Activated CD4-positive, alpha-beta T cell treated with anti-CD3 and anti-CD28 coated beads for 36 hours (primary cell): ENCODE measurements around the gene SLC15A5. TPM values are rescaled to one million over a fixed set of nuclear protein-coding genes. Genes with fewer than 3 reads are reported as not detected.

Source experiments
- ATAC-seq: fragments of 200-7000 bp; cut with Tn5 transposase; one replicate; pipeline ENCODE4 v1.10.0; 2021; ENCODE audit warnings: mild to moderate bottlenecking, moderate library complexity
- CTCF ChIA-PET: fragments of 350-600 bp; sonication (Branson Sonifier 250); formaldehyde crosslinking; loops from one replicate; lab custom pipeline; 2021; ENCODE audit warnings: antibody characterized with exemption; lab: Charles Lee
- POLR2A ChIA-PET: fragments of 350-600 bp; sonication (Branson Sonifier 250); formaldehyde crosslinking; loops from one replicate; lab custom pipeline; 2021; ENCODE audit warnings: antibody characterized with exemption, inconsistent platforms; lab: Charles Lee
- DNase-seq: peaks from one replicate; pipeline ENCODE4 v3.0.0-alpha.2; 2020
- H3K27ac Mint-ChIP-seq: one replicate; pipeline ENCODE4 v1.8.0; 2021; ENCODE audit warnings: mixed read lengths
- H3K27me3 Mint-ChIP-seq: one replicate; pipeline ENCODE4 v1.8.0; 2021; ENCODE audit warnings: mixed read lengths
- H3K36me3 Mint-ChIP-seq: one replicate; pipeline ENCODE4 v1.8.0; 2021; ENCODE audit warnings: low read depth, mixed read lengths
- H3K4me1 Mint-ChIP-seq: one replicate; pipeline ENCODE4 v1.8.0; 2021; ENCODE audit warnings: mixed read lengths
- H3K4me3 Mint-ChIP-seq: one replicate; pipeline ENCODE4 v1.8.0; 2021; ENCODE audit warnings: mild to moderate bottlenecking, moderate library complexity, mixed read lengths
- H3K9me3 Mint-ChIP-seq: one replicate; pipeline ENCODE4 v1.8.0; 2021; ENCODE audit warnings: low read depth, mixed read lengths
- intact Hi-C, 2 experiments: fragments of 100-400 bp; cut with DNase I in 1 of 2; cut with micrococcal nuclease in 1 of 2; formaldehyde crosslinking; loops; one replicate each; pipeline versions ENCODE4 v1.14.2 to v1.15.1; 2022 to 2024; cut with DNase I, micrococcal nuclease
- total RNA-seq, 2 experiments: library from RNA; stranded (reverse); gene quantifications; one replicate each; pipeline ENCODE4 v1.2.3, GENCODE V29; 2021

SLC15A5 gene
- total RNA-seq, 2 experiments from 2014 or later, result not detected

DNA sequence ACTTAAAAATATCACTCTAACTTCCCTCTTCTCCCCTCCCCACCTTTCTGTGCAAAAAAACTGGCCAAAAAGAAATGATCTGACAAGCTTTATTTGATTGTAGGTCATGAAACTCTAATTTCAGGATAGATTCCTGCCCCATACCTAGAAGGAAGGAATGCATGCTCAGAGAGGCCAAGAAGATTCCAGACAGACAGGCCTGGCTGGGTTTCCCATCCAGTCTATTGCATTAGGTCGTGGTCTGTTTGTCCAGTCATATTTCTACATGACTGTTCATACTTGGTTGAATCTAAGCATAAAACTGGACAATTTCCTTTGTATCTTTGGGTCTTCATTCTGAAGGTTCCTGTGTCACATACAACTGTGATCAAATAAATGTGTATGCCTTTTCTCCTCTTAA, 20.0 kb upstream of the SLC15A5 start:
- ChIA-PET POLR2A (no interaction called here), CTCF (no interaction called here)
- DNase-seq (no peak), ATAC-seq (no peak)
- Mint-ChIP-seq H3K4me3 (no peak overlapping the region), H3K27me3 (no peaks in the 10 kb centered on the region), H3K36me3 (no peaks in the 10 kb centered on the region), H3K9me3 (peaks cover 2% of the 10 kb centered on the region), H3K27ac (no peak overlapping the region), H3K4me1 (no peaks in the 10 kb centered on the region)
- intact Hi-C loops, result no loop called here

DNA sequence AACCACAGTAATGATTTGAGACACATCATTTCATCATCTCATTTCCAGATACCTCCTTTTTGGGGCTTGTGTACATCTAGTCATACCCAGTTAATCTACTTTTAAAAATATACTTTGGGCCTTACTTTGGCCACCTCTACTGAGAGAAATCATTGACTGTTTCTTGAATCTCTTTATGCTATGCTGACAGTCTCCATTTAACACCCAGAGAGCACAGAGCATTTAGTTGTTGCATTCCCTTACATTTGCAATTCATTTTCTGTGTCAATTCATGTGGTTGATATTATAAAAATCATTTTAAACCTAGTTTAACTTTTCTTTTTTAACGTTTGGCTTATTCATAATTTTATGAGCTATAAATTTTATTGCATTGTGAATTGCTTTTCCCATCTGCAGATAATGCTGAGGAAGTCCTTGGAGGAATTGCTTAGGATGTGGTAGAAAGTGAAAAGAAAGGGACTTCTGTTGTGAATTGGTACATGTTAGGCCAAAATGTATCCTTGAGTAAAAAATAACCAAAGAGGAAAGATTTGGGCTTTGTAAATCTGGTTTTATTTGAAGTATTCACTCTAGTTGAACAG, 17.0 kb upstream of the SLC15A5 start:
- CTCF ChIA-PET, result no interaction called here
- POLR2A ChIA-PET, result no interaction called here
- Mint-ChIP-seq H3K4me1 (no peaks in the 10 kb centered on the region), H3K27ac (no peak overlapping the region), H3K36me3 (no peaks in the 10 kb centered on the region), H3K27me3 (no peaks in the 10 kb centered on the region), H3K4me3 (no peak overlapping the region), H3K9me3 (peaks cover 1% of the 10 kb centered on the region)
- intact Hi-C loops, result no loop called here
- no peak for DNase-seq
- ATAC-seq, result no peak

DNA sequence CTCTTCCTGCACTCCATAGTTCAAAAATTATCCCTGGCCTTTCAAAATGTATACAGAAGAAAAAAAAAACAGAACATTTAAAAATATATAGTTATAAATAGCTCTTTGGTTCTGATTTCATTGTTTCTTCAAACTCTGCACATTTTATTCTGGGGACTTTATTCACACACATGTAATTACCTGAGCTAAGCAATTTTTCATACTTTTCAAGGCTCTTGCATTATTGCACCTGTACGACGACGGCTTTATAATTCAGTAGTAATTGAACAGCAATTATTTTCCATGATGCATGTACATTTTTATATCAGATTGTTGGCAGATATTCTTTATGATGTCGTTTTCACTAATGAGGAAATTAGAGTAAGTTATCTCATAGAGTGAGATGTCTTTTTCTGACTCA, 13.5 kb upstream of the SLC15A5 start:
- POLR2A ChIA-PET, result no interaction called here
- intact Hi-C loops, result no loop called here
- Mint-ChIP-seq H3K9me3 (peaks cover 4% of the 10 kb centered on the region), H3K27me3 (no peaks in the 10 kb centered on the region), H3K4me3 (no peak overlapping the region), H3K36me3 (no peaks in the 10 kb centered on the region), H3K27ac (no peak overlapping the region), H3K4me1 (no peaks in the 10 kb centered on the region)
- DNase-seq (no peak), ATAC-seq (no peak)
- CTCF ChIA-PET, result no interaction called here

DNA sequence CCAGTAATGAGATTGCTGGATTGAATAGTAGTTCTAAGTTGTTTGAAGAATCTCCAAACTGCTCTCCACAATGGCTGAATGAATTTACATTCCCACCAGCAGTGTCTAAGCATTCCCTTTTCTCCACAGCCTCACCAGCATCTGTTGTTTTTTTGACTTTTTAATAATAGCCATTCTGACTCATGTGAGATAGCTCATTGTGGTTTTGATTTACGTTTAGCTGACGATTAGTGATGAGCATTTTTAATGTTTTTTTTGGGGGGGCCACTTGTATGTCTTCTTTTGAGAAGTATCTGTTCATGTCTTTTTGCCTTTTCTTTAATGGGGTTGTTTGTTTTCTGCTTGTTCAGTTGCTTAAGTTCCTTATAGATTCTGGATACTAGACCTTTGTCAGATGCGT, 8.1 kb upstream of the SLC15A5 start:
- H3K9me3 Mint-ChIP-seq, result peaks cover 7% of the 10 kb centered on the region
- no peaks in the 10 kb centered on the region for H3K27me3 Mint-ChIP-seq
- no peak overlapping the region for H3K27ac Mint-ChIP-seq
- no peak overlapping the region for H3K4me3 Mint-ChIP-seq
- no peaks in the 10 kb centered on the region for H3K36me3 Mint-ChIP-seq
- ATAC-seq, result no peak
- intact Hi-C loops, result no loop called here
- no peak for DNase-seq
- no peaks in the 10 kb centered on the region for H3K4me1 Mint-ChIP-seq
- ChIA-PET POLR2A (no interaction called here), CTCF (no interaction called here)

DNA sequence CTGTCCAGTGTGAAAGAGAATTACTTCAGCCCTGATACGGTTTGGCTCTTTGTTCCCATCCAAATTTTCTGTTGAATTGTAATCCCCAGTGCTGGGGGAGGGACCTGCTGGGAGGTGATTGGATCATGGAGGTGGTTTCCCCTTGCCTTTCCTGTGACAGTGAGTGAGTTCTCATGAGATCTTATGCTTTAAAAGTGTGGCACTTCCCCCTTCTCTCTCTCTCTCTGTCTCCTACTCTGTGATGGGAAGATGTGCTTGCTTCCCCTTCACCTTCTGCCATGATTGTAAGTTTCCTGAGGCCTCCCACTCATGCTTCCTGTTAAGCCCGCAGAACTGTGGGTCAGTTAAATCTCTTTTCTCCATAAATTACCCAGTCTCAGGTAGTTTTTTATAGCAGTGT, 5.5 kb upstream of the SLC15A5 start:
- Mint-ChIP-seq H3K4me3 (no peak overlapping the region), H3K9me3 (peaks cover 9% of the 10 kb centered on the region), H3K27me3 (no peaks in the 10 kb centered on the region), H3K36me3 (no peaks in the 10 kb centered on the region), H3K4me1 (no peaks in the 10 kb centered on the region), H3K27ac (no peak overlapping the region)
- DNase-seq (no peak), ATAC-seq (no peak)
- POLR2A ChIA-PET, result no interaction called here
- CTCF ChIA-PET, result no interaction called here
- intact Hi-C loops, result no loop called here

DNA sequence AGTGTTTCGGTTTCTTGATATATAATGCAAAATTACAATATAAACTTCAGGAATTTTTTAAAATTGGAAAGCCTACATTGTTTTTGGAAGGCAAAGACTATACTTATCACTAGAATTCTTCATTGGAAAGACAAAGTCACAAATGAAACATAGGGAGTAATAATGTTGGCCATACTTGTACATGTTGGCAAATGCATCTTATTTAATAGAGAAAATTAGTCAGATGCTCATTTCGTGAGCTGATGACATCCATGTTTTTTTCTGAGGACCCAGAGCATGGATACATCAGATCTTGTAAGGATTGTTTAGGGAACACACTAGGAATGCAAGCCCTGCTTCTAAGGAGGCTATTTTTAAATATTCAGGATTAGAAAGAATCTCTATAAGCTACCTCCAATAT, 4.6 kb upstream of the SLC15A5 start:
- H3K36me3 Mint-ChIP-seq, result no peaks in the 10 kb centered on the region
- intact Hi-C loops, result no loop called here
- ChIA-PET POLR2A (no interaction called here), CTCF (no interaction called here)
- H3K27me3 Mint-ChIP-seq, result no peaks in the 10 kb centered on the region
- H3K9me3 Mint-ChIP-seq, result peaks cover 5% of the 10 kb centered on the region
- no peak for ATAC-seq
- DNase-seq, result no peak
- no peak overlapping the region for H3K27ac Mint-ChIP-seq
- H3K4me1 Mint-ChIP-seq, result no peaks in the 10 kb centered on the region
- no peak overlapping the region for H3K4me3 Mint-ChIP-seq

DNA sequence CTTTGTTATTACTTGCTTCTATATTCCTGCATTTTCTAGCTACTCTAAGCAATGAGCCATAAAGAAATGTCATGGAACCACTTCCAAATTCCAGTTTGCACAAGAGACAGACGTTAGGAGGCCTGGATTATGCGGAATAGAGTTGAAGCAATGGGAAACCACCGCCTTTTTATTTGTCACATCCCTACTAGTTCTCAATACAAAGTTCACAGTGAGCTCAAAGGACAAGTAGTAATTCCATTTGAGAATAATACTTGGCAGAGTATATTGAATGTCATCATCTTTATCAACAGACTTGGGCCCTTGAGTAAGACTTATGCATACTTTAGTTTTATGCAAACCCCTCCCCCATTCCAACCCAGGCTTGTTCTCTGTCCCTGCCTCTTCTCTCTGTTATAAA, 3.7 kb upstream of the SLC15A5 start:
- ATAC-seq, result no peak
- peaks cover 5% of the 10 kb centered on the region for H3K9me3 Mint-ChIP-seq
- no peaks in the 10 kb centered on the region for H3K27me3 Mint-ChIP-seq
- H3K4me3 Mint-ChIP-seq, result no peak overlapping the region
- H3K4me1 Mint-ChIP-seq, result no peaks in the 10 kb centered on the region
- no peak for DNase-seq
- H3K27ac Mint-ChIP-seq, result no peak overlapping the region
- intact Hi-C loops, result no loop called here
- CTCF ChIA-PET, result no interaction called here
- POLR2A ChIA-PET, result no interaction called here
- H3K36me3 Mint-ChIP-seq, result no peaks in the 10 kb centered on the region

DNA sequence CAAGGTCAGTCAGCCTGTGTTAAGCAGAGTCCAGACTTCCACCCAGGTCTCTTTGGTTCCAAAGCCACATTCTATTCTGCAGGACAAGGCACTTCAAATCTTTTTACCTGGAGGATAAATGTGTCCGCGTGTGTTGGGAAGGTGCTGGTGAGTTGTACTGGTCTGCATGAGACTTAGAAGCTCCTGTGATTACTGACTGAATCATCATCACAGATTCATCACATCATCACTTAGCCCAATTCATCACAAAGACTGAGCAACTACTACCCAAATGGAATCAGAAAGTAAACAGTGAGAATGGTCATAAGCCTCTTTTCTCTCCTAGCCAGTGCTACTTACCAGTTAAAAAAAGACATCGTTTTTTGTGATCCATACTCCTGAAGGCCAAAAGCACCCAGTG, 5.3 kb downstream of the SLC15A5 start:
- DNase-seq (no peak), ATAC-seq (no peak)
- CTCF ChIA-PET, result no interaction called here
- H3K27ac Mint-ChIP-seq, result no peak overlapping the region
- no peak overlapping the region for H3K4me3 Mint-ChIP-seq
- intact Hi-C loops, result no loop called here
- H3K36me3 Mint-ChIP-seq, result no peaks in the 10 kb centered on the region
- POLR2A ChIA-PET, result no interaction called here
- no peaks in the 10 kb centered on the region for H3K27me3 Mint-ChIP-seq
- H3K4me1 Mint-ChIP-seq, result no peaks in the 10 kb centered on the region
- H3K9me3 Mint-ChIP-seq, result no peaks in the 10 kb centered on the region

DNA sequence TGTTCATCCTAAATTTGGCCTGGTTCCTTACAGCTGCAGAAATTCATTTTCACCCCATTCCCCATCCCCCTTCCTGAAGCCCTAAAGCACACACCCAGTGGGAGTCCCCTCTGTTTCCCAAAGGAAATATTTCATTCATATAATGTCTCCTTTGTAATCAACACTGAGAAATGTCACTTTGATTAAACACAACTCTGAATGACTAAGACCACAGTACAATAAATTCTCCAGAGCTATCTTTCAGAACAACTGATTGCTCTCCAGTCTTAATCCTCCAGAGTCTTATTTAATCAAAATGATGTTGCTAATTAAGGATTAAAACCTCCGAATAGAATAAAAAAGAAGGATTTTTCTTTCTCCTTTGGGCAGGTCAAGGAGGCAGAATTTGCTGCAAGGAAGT, 6.4 kb downstream of the SLC15A5 start:
- Mint-ChIP-seq H3K4me3 (no peak overlapping the region), H3K27me3 (no peaks in the 10 kb centered on the region), H3K27ac (no peak overlapping the region), H3K4me1 (no peaks in the 10 kb centered on the region), H3K9me3 (no peaks in the 10 kb centered on the region), H3K36me3 (no peaks in the 10 kb centered on the region)
- CTCF ChIA-PET, result no interaction called here
- POLR2A ChIA-PET, result no interaction called here
- ATAC-seq (no peak), DNase-seq (no peak)
- intact Hi-C loops, result no loop called here

DNA sequence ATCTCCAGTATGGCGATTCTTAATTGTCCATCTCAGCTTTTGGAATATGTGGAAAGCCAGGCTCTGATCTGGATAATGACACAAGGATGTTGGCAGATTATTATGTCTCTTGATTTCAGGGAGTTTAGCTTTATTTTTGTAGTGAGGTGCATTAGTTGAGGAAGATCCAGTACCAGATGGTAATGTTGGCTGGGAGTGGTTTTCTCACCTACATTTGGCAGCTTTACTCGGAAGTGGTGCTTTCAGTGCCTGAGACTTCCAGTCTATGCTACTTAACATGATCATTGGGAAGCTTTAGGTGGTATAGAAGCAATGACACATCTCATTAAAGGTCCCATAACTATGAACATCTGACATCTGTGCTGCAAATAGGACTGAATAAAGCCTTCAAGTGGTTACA, 7.5 kb downstream of the SLC15A5 start:
- DNase-seq (no peak), ATAC-seq (no peak)
- no peak overlapping the region for H3K27ac Mint-ChIP-seq
- ChIA-PET POLR2A (no interaction called here), CTCF (no interaction called here)
- no peaks in the 10 kb centered on the region for H3K4me1 Mint-ChIP-seq
- H3K27me3 Mint-ChIP-seq, result no peaks in the 10 kb centered on the region
- intact Hi-C loops, result no loop called here
- no peaks in the 10 kb centered on the region for H3K36me3 Mint-ChIP-seq
- H3K9me3 Mint-ChIP-seq, result peaks cover under 1% of the 10 kb centered on the region
- H3K4me3 Mint-ChIP-seq, result no peak overlapping the region

DNA sequence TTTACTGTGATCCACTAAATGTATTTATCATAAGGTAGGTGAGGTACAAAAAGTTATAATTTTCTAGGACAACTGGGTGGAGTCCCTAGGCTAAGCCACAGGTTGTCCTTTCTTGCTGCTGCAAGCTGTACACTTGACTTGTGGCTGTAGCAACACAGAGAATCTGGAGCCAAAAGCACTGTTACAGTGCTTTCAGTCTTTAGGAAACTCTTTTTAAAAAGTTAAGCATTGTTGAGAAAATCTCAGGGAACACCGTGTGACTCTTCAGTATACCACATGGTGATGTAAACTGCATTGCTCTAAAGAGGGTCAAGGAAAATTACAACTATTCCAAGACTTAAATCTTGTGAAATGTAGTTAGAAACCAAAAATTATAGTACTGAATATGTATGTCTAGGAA, 11.4 kb downstream of the SLC15A5 start:
- H3K27me3 Mint-ChIP-seq, result no peaks in the 10 kb centered on the region
- POLR2A ChIA-PET, result no interaction called here
- H3K4me1 Mint-ChIP-seq, result no peaks in the 10 kb centered on the region
- DNase-seq, result no peak
- intact Hi-C loops, result no loop called here
- peaks cover 7% of the 10 kb centered on the region for H3K9me3 Mint-ChIP-seq
- no peak overlapping the region for H3K4me3 Mint-ChIP-seq
- no peak for ATAC-seq
- CTCF ChIA-PET, result no interaction called here
- no peaks in the 10 kb centered on the region for H3K36me3 Mint-ChIP-seq
- no peak overlapping the region for H3K27ac Mint-ChIP-seq

DNA sequence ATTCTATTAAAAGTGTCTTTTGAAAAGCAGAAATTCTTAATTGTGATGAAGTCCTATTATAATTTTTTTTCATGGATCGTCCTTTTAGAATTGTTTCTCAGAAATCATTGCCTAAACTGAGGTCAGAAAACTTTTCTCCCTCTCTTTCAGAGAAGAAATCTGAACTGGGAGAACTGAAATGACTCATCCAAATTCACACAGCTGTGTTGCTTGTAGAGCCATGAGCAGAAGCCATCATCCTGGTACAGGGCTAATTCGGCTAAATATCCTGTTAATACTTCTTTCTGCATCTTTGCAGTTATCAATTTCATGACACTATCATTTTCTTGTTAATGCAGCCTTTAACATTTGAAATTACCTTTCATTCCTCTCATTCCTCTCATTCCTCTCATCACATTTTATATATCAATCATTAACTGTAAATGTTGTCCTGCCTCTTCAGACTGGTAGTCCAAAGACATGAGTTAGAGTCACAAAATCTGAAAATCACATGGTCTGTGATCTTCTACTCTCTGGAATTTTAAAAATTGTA, 15.5 kb downstream of the SLC15A5 start:
- intact Hi-C loops, result no loop called here
- H3K4me3 Mint-ChIP-seq, result no peak overlapping the region
- peaks cover 7% of the 10 kb centered on the region for H3K9me3 Mint-ChIP-seq
- H3K27ac Mint-ChIP-seq, result no peak overlapping the region
- H3K36me3 Mint-ChIP-seq, result no peaks in the 10 kb centered on the region
- POLR2A ChIA-PET, result no interaction called here
- no peaks in the 10 kb centered on the region for H3K27me3 Mint-ChIP-seq
- ATAC-seq (no peak), DNase-seq (no peak)
- no peaks in the 10 kb centered on the region for H3K4me1 Mint-ChIP-seq
- CTCF ChIA-PET, result no interaction called here

DNA sequence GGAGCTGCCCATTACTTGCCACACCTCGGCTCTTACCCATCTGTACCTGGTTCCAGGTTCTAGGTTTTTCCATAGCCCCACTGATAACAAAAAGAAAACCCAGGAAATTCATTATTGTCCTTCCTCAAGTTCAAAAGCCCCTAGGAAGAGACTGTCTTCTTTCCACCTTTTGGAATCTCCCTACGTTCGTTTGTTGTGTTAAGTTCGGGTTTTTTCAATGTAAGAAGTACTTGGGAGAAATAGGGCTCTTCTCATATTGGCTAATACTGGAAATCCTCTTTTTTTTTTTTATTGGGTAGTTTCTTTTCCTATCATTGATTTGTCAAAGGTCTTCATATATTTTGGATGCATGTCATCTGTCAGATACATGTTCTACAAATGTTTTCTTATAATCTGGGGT, 17.3 kb downstream of the SLC15A5 start:
- intact Hi-C loops, result no loop called here
- Mint-ChIP-seq H3K9me3 (peaks cover 7% of the 10 kb centered on the region), H3K36me3 (no peaks in the 10 kb centered on the region), H3K27ac (no peak overlapping the region), H3K4me1 (no peaks in the 10 kb centered on the region), H3K4me3 (no peak overlapping the region), H3K27me3 (no peaks in the 10 kb centered on the region)
- no peak for ATAC-seq
- no peak for DNase-seq
- ChIA-PET CTCF (no interaction called here), POLR2A (no interaction called here)
